ENCODE measurements around the gene IDUA. TPM values are rescaled to one million over a fixed set of nuclear protein-coding genes. Genes with fewer than 3 reads are reported as not detected.

Gene IDUA
- polyA plus RNA-seq, 3 donors = 6.4 to 64.4 (median 8.5) TPM

- H3K9ac ChIP-seq (ENCODE audit: insufficient read depth, low read length, poor library complexity, severe bottlenecking) = no peak overlapping the region
- H3K9me3 ChIP-seq (replicated peaks in 1 of 2; ENCODE audit: control insufficient read depth in 1 of 2, insufficient read depth in 1 of 2, low read length in 2 of 2) = no peaks in the 10 kb centered on the region
- H3K36me3 ChIP-seq (replicated peaks in 1 of 2; ENCODE audit: control insufficient read depth in 1 of 2, insufficient read depth in 2 of 2, low read length in 2 of 2) = peaks cover 44 to 93% of the 10 kb centered on the region in 2 donors
- H3K79me2 ChIP-seq (ENCODE audit: insufficient read depth, low read length) = no peaks in the 10 kb centered on the region
- peaks cover 0 to 6% (median 0%) of the 10 kb centered on the region in 7 donors for H3K9me3 Mint-ChIP-seq
- H3K4me3 Mint-ChIP-seq = no peak overlapping the region
- H3K27me3 Mint-ChIP-seq (ENCODE audit: low read depth in 3 of 3) = no peaks in the 10 kb centered on the region
- no peak overlapping the region for H3K27ac ChIP-seq (ENCODE audit: low read depth in 1 of 2, low read length in 2 of 2)
- H3K4me1 ChIP-seq (ENCODE audit: control insufficient read depth in 1 of 2, insufficient read depth in 2 of 2, low read length in 2 of 2) = no peaks in the 10 kb centered on the region
- H3K4me3 ChIP-seq (replicated peaks in 1 of 3; ENCODE audit: low read depth in 2 of 3, low read length in 3 of 3) = no peak overlapping the region
- intact Hi-C loops (cut with micrococcal nuclease) = no loop called here
- WGBS (ENCODE audit: insufficient coverage) = 100% methylated on average over 1 of the region's 12 CpGs
- peaks cover 45 to 78% of the 10 kb centered on the region in 2 donors for H3K36me3 Mint-ChIP-seq
- no peaks in the 10 kb centered on the region for H3K27me3 ChIP-seq (ENCODE audit: control insufficient read depth in 2 of 2, insufficient read depth in 2 of 2, low read length in 2 of 2)
- peaks cover 18% of the 10 kb centered on the region for H4K20me1 ChIP-seq (ENCODE audit: insufficient read depth, low read length)
- no peak overlapping the region for H3K4me2 ChIP-seq (replicated peaks; ENCODE audit: extremely low read depth, low read length, poor library complexity, severe bottlenecking)
- H2AFZ ChIP-seq (ENCODE audit: insufficient read depth, low read depth, low read length, poor library complexity, severe bottlenecking) = no peak overlapping the region
- no peak for TF ChIP-seq CTCF (IDR thresholded peaks at IDR 0.05)
- H3K4me1 Mint-ChIP-seq = no peaks in the 10 kb centered on the region
- no peak overlapping the region for H3K27ac Mint-ChIP-seq
- DNase-seq = no peak
Measured at GRCh38 chr4:955931-956381, 30.9 kb upstream of the IDUA start.

- Histone ChIP-seq H2AFZ (ENCODE audit: insufficient read depth, low read depth, low read length, poor library complexity, severe bottlenecking) (no peak overlapping the region), H3K4me1 (ENCODE audit: control insufficient read depth in 1 of 2, insufficient read depth in 2 of 2, low read length in 2 of 2) (no peaks in the 10 kb centered on the region), H3K36me3 (replicated peaks in 1 of 2; ENCODE audit: control insufficient read depth in 1 of 2, insufficient read depth in 2 of 2, low read length in 2 of 2) (peaks cover 39 to 91% of the 10 kb centered on the region in 2 donors), H3K9me3 (replicated peaks in 1 of 2; ENCODE audit: control insufficient read depth in 1 of 2, insufficient read depth in 1 of 2, low read length in 2 of 2) (no peaks in the 10 kb centered on the region), H3K27ac (ENCODE audit: low read depth in 1 of 2, low read length in 2 of 2) (no peak overlapping the region), H3K27me3 (ENCODE audit: control insufficient read depth in 2 of 2, insufficient read depth in 2 of 2, low read length in 2 of 2) (no peaks in the 10 kb centered on the region), H3K4me2 (replicated peaks; ENCODE audit: extremely low read depth, low read length, poor library complexity, severe bottlenecking) (no peak overlapping the region), H3K79me2 (ENCODE audit: insufficient read depth, low read length) (no peaks in the 10 kb centered on the region), H4K20me1 (ENCODE audit: insufficient read depth, low read length) (peaks cover 18% of the 10 kb centered on the region), H3K9ac (ENCODE audit: insufficient read depth, low read length, poor library complexity, severe bottlenecking) (no peak overlapping the region), H3K4me3 (replicated peaks in 1 of 3; ENCODE audit: low read depth in 2 of 3, low read length in 3 of 3) (no peak overlapping the region)
- 89% methylated on average over 7 of the region's 14 CpGs for WGBS (ENCODE audit: insufficient coverage)
- Mint-ChIP-seq H3K4me1 (no peaks in the 10 kb centered on the region), H3K27me3 (ENCODE audit: low read depth in 3 of 3) (no peaks in the 10 kb centered on the region), H3K27ac (peak overlapping the region in 1 of 7 donors; percentile 44), H3K9me3 (peaks cover 0 to 6% (median 0%) of the 10 kb centered on the region in 7 donors), H3K4me3 (no peak overlapping the region), H3K36me3 (peaks cover 45 to 75% of the 10 kb centered on the region in 2 donors)
- TF ChIP-seq CTCF (IDR thresholded peaks at IDR 0.05) = no peak
- DNase-seq = no peak
- intact Hi-C loops (cut with micrococcal nuclease) = no loop called here
Measured at GRCh38 chr4:956531-957230, 30.2 kb upstream of the IDUA start.
